ENCODE results near the gene TENM4. TPM values are rescaled to one million over a fixed set of nuclear protein-coding genes. Genes with fewer than 3 reads are reported as not detected.

Gene TENM4
- total and polyA plus RNA-seq, 2 of the 13 experiments (the other 11 are each of a cell fraction or from before 2014, with no cell fraction given), result not detected

GRCh38 chr11:78788533-78788932 lies 652.3 kb downstream of the TENM4 start:
- H3K4me2 ChIP-seq (ENCODE audit: low read depth, low read length), result no peak overlapping the region
- in situ Hi-C loops (cut with HindIII; ENCODE audit: extremely low pct_ligation_motif_present, low pct_unique_long_range_greater_than_20kb) (no loop called here), intact Hi-C loops (cut with micrococcal nuclease; ENCODE audit: unreplicated experiment) (no loop called here)
- DNase-seq (ENCODE audit: low spot score), result no peak
- H3K79me2 ChIP-seq (ENCODE audit: insufficient read depth, low read length), result no peaks in the 10 kb centered on the region
- H3K9ac ChIP-seq (ENCODE audit: insufficient read depth, low read depth, low read length), result no peak overlapping the region
- ATAC-seq, result no peak
- H3K9me3 ChIP-seq (ENCODE audit: low read length), result no peaks in the 10 kb centered on the region
- ChIA-PET POLR2A (no interaction called here), CTCF (ENCODE audit: low intra/inter-chr PET ratio, low total read pairs) (no interaction called here)
- WGBS (ENCODE audit: low lambda C conversion rate), result 0% methylated on average over 1 of the region's 1 CpG
- FAIRE-seq, result no peak
- H2AFZ ChIP-seq (ENCODE audit: low read length), result no peak overlapping the region
- H3K27ac ChIP-seq (ENCODE audit: extremely low read length, insufficient read depth, low read length), result no peak overlapping the region
- BruUV-seq (replicated peaks), result no TSS peak
- H4K20me1 ChIP-seq (ENCODE audit: insufficient read depth, low read length), result no peaks in the 10 kb centered on the region
- no peaks in the 10 kb centered on the region for H3K4me1 ChIP-seq (ENCODE audit: insufficient read depth, low read length)
- peaks cover 2 to 16% of the 10 kb centered on the region in 2 experiments; a peak in 3 of 5 replicates for H3K27me3 ChIP-seq (ENCODE audit: control insufficient read depth in 1 of 2, insufficient read depth in 2 of 2, low read length in 2 of 2)
- TF ChIP-seq ZNF737 (CRISPR knock-in tag; IDR thresholded peaks at IDR 0.05; ENCODE audit: borderline replicate concordance) (no peak), ISL2 (CRISPR knock-in tag; IDR thresholded peaks at IDR 0.05) (no peak), ZNF562 (CRISPR knock-in tag; IDR thresholded peaks at IDR 0.05; ENCODE audit: borderline replicate concordance) (no peak), KMT2A (CRISPR knock-in tag; IDR thresholded peaks at IDR 0.05) (no peak), ZNF337 (CRISPR knock-in tag; IDR thresholded peaks at IDR 0.05; ENCODE audit: borderline replicate concordance, low read depth) (no peak), ZNF761 (CRISPR knock-in tag; conservative IDR thresholded peaks at IDR 0.05) (no peak)
- TF ChIP-seq, protein P1, sequence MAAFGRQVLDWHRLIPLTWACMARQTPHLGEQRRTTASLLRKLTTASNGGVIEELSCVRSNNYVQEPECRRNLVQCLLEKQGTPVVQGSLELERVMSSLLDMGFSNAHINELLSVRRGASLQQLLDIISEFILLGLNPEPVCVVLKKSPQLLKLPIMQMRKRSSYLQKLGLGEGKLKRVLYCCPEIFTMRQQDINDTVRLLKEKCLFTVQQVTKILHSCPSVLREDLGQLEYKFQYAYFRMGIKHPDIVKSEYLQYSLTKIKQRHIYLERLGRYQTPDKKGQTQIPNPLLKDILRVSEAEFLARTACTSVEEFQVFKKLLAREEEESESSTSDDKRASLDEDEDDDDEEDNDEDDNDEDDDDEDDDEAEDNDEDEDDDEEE (CRISPR knock-in tag; IDR thresholded peaks at IDR 0.05), result no peak
- H3K4me3 ChIP-seq (replicated peaks in 1 of 3; ENCODE audit: insufficient read depth in 1 of 3, low read depth in 2 of 3, low read length in 3 of 3), result no peak overlapping the region
- no peaks in the 10 kb centered on the region for H3K36me3 ChIP-seq (replicated peaks in 1 of 2; ENCODE audit: control insufficient read depth in 1 of 2, insufficient read depth in 2 of 2, low read length in 2 of 2)

GRCh38 chr11:78787696-78788095 lies 653.1 kb downstream of the TENM4 start:
- H2AFZ ChIP-seq (ENCODE audit: low read length), result no peak overlapping the region
- no peaks in the 10 kb centered on the region for H3K9me3 ChIP-seq (ENCODE audit: low read length)
- no peaks in the 10 kb centered on the region for H3K79me2 ChIP-seq (ENCODE audit: insufficient read depth, low read length)
- in situ Hi-C loops (cut with HindIII; ENCODE audit: extremely low pct_ligation_motif_present, low pct_unique_long_range_greater_than_20kb) (no loop called here), intact Hi-C loops (cut with micrococcal nuclease; ENCODE audit: unreplicated experiment) (no loop called here)
- FAIRE-seq, result no peak
- no TSS peak for BruUV-seq (replicated peaks)
- no peak overlapping the region for H3K9ac ChIP-seq (ENCODE audit: insufficient read depth, low read depth, low read length)
- no peak overlapping the region for H3K4me3 ChIP-seq (replicated peaks in 1 of 3; ENCODE audit: insufficient read depth in 1 of 3, low read depth in 2 of 3, low read length in 3 of 3)
- ATAC-seq, result no peak
- ChIA-PET CTCF (ENCODE audit: low intra/inter-chr PET ratio, low total read pairs) (no interaction called here), POLR2A (no interaction called here)
- peaks cover 2 to 9% of the 10 kb centered on the region in 2 experiments; a peak in 3 of 5 replicates for H3K27me3 ChIP-seq (ENCODE audit: control insufficient read depth in 1 of 2, insufficient read depth in 2 of 2, low read length in 2 of 2)
- no peaks in the 10 kb centered on the region for H4K20me1 ChIP-seq (ENCODE audit: insufficient read depth, low read length)
- H3K27ac ChIP-seq (ENCODE audit: extremely low read length, insufficient read depth, low read length), result no peak overlapping the region
- 0% methylated on average over 1 of the region's 3 CpGs for WGBS (ENCODE audit: low lambda C conversion rate)
- no peaks in the 10 kb centered on the region for H3K36me3 ChIP-seq (replicated peaks in 1 of 2; ENCODE audit: control insufficient read depth in 1 of 2, insufficient read depth in 2 of 2, low read length in 2 of 2)
- DNase-seq (ENCODE audit: low spot score), result no peak
- H3K4me1 ChIP-seq (ENCODE audit: insufficient read depth, low read length), result no peaks in the 10 kb centered on the region
- H3K4me2 ChIP-seq (ENCODE audit: low read depth, low read length), result no peak overlapping the region
- no peak for TF ChIP-seq FOXP1 (IDR thresholded peaks at IDR 0.05)
- no peak for TF ChIP-seq FOXP1 (CRISPR knock-in tag; IDR thresholded peaks at IDR 0.05)
- TF ChIP-seq RAD21 (CRISPR knock-in tag; IDR thresholded peaks at IDR 0.05), result no peak
- TF ChIP-seq, protein P2, sequence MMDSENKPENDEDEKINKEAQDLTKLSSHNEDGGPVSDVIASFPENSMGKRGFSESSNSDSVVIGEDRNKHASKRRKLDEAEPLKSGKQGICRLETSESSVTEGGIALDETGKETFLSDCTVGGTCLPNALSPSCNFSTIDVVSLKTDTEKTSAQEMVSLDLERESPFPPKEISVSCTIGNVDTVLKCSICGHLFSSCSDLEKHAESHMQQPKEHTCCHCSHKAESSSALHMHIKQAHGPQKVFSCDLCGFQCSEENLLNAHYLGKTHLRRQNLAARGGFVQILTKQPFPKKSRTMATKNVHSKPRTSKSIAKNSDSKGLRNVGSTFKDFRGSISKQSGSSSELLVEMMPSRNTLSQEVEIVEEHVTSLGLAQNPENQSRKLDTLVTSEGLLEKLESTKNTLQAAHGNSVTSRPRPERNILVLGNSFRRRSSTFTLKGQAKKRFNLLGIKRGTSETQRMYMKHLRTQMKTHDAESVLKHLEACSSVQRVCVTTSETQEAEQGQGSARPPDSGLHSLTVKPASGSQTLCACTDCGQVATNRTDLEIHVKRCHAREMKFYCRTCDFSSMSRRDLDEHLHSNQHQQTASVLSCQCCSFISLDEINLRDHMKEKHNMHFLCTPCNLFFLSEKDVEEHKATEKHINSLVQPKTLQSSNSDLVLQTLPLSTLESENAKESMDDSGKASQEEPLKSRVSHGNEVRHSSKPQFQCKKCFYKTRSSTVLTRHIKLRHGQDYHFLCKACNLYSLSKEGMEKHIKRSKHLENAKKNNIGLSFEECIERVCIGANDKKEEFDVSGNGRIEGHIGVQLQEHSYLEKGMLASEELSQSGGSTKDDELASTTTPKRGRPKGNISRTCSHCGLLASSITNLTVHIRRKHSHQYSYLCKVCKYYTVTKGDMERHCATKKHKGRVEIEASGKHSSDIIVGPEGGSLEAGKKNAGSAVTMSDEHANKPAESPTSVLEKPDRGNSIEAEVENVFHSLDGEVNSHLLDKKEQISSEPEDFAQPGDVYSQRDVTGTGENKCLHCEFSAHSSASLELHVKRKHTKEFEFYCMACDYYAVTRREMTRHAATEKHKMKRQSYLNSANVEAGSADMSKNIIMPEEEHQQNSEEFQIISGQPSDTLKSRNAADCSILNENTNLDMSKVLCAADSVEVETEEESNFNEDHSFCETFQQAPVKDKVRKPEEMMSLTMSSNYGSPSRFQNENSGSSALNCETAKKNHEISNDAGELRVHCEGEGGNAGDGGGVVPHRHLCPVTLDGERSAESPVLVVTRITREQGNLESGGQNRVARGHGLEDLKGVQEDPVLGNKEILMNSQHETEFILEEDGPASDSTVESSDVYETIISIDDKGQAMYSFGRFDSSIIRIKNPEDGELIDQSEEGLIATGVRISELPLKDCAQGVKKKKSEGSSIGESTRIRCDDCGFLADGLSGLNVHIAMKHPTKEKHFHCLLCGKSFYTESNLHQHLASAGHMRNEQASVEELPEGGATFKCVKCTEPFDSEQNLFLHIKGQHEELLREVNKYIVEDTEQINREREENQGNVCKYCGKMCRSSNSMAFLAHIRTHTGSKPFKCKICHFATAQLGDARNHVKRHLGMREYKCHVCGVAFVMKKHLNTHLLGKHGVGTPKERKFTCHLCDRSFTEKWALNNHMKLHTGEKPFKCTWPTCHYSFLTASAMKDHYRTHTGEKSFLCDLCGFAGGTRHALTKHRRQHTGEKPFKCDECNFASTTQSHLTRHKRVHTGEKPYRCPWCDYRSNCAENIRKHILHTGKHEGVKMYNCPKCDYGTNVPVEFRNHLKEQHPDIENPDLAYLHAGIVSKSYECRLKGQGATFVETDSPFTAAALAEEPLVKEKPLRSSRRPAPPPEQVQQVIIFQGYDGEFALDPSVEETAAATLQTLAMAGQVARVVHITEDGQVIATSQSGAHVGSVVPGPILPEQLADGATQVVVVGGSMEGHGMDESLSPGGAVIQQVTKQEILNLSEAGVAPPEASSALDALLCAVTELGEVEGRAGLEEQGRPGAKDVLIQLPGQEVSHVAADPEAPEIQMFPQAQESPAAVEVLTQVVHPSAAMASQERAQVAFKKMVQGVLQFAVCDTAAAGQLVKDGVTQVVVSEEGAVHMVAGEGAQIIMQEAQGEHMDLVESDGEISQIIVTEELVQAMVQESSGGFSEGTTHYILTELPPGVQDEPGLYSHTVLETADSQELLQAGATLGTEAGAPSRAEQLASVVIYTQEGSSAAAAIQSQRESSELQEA (CRISPR knock-in tag; IDR thresholded peaks at IDR 0.05; ENCODE audit: not compliant biosample characterization), result no peak
- TF ChIP-seq ZNF775 (CRISPR knock-in tag; IDR thresholded peaks at IDR 0.05; ENCODE audit: borderline replicate concordance), result no peak

Measured in HepG2 (cell line).